H9 (cell line): ENCODE results near the gene KISS1. TPM values are rescaled to one million over a fixed set of nuclear protein-coding genes. Genes with fewer than 3 reads are reported as not detected.

Experiments used
- DNase-seq: peaks from one replicate; pipeline ENCODE4 v3.0.0-alpha.2; 2017
- H2AFZ ChIP-seq: one replicate; pipeline ENCODE4 v1.6.1; 2013; ENCODE audit warnings: mild to moderate bottlenecking, low read length, control low read depth, moderate library complexity
- H2AK5ac ChIP-seq: 2 replicates; pipeline ENCODE4 v1.6.1; 2013; ENCODE audit warnings: low read length, control low read depth, mixed read lengths; ENCODE audit not compliant: insufficient read length
- H2BK120ac ChIP-seq: one replicate; pipeline ENCODE4 v1.6.1; 2013; ENCODE audit warnings: low read depth, mild to moderate bottlenecking, low read length, control low read depth, inconsistent platforms; ENCODE audit not compliant: poor library complexity, severe bottlenecking
- H2BK12ac ChIP-seq: 2 replicates; pipeline ENCODE4 v1.6.1; 2013; ENCODE audit warnings: low read length, control low read depth, mixed read lengths, low read depth; ENCODE audit not compliant: insufficient read length
- H2BK15ac ChIP-seq: 2 replicates; pipeline ENCODE4 v1.6.1; 2013; ENCODE audit warnings: low read depth, low read length, control low read depth
- H2BK20ac ChIP-seq: one replicate; pipeline ENCODE4 v1.6.1; 2013; ENCODE audit warnings: low read depth, mild to moderate bottlenecking, low read length, control low read depth, inconsistent platforms; ENCODE audit not compliant: poor library complexity, severe bottlenecking
- H2BK5ac ChIP-seq: 2 replicates; pipeline ENCODE4 v1.6.1; 2013; ENCODE audit warnings: low read length, control low read depth, mixed read lengths; ENCODE audit not compliant: insufficient read length
- H3K14ac ChIP-seq: 2 replicates; pipeline ENCODE4 v1.6.1; 2013; ENCODE audit warnings: low read length, control low read depth; ENCODE audit not compliant: insufficient read depth
- H3K18ac ChIP-seq: 2 replicates; pipeline ENCODE4 v1.6.1; 2013; ENCODE audit warnings: low read depth, mild to moderate bottlenecking, mixed read lengths, low read length, control low read depth; ENCODE audit not compliant: insufficient read length
- H3K23ac ChIP-seq: 2 replicates; pipeline ENCODE4 v1.6.1; 2013; ENCODE audit warnings: low read length, control low read depth, mixed read lengths, low read depth; ENCODE audit not compliant: insufficient read length
- H3K23me2 ChIP-seq: 2 replicates; pipeline ENCODE4 v1.6.1; 2013; ENCODE audit warnings: low read depth, mild to moderate bottlenecking, mixed read lengths, low read length, control low read depth; ENCODE audit not compliant: insufficient read length, poor library complexity, severe bottlenecking
- H3K27ac ChIP-seq: 2 replicates; pipeline ENCODE4 v1.5.1; 2013; ENCODE audit warnings: low read length, control low read depth, mixed read lengths, low read depth; ENCODE audit not compliant: insufficient read length
- H3K27me3 ChIP-seq: 2 replicates; pipeline ENCODE4 v1.6.1; 2013; ENCODE audit warnings: low read length, control low read depth, inconsistent platforms; ENCODE audit not compliant: insufficient read depth
- H3K4ac ChIP-seq: 2 replicates; pipeline ENCODE4 v1.6.1; 2013; ENCODE audit warnings: low read depth, mild to moderate bottlenecking, control low read depth, inconsistent platforms, low read length, moderate library complexity
- H3K4me1 ChIP-seq: 2 replicates; pipeline ENCODE4 v1.6.1; 2013; ENCODE audit warnings: low read length, control low read depth, inconsistent platforms; ENCODE audit not compliant: insufficient read depth
- H3K4me2 ChIP-seq: 2 replicates; pipeline ENCODE4 v1.6.1; 2013; ENCODE audit warnings: low read length, control low read depth, mixed read lengths; ENCODE audit not compliant: insufficient read length, insufficient read depth
- H3K56ac ChIP-seq: 2 replicates; pipeline ENCODE4 v1.6.1; 2013; ENCODE audit warnings: low read depth, mild to moderate bottlenecking, mixed read lengths, low read length, control low read depth; ENCODE audit not compliant: insufficient read length
- H3K79me1 ChIP-seq: 2 replicates; pipeline ENCODE4 v1.6.1; 2013; ENCODE audit warnings: low read depth, mild to moderate bottlenecking, moderate library complexity, low read length, control low read depth, inconsistent platforms; ENCODE audit not compliant: insufficient read depth, poor library complexity, severe bottlenecking
- H3K79me2 ChIP-seq: 2 replicates; pipeline ENCODE4 v1.6.1; 2013; ENCODE audit warnings: low read length, control low read depth, inconsistent platforms; ENCODE audit not compliant: insufficient read depth
- H3K9ac ChIP-seq: 2 replicates; pipeline ENCODE4 v1.6.1; 2013; ENCODE audit warnings: low read length, control low read depth, mixed read lengths; ENCODE audit not compliant: insufficient read length; ENCODE audit errors: extremely low read depth
- H3K9me3 ChIP-seq: one replicate; pipeline ENCODE4 v1.6.1; 2013; ENCODE audit warnings: low read depth, low read length, inconsistent platforms; ENCODE audit not compliant: control insufficient read depth
- H3T11ph ChIP-seq: one replicate; pipeline ENCODE4 v1.6.1; 2013; ENCODE audit warnings: mild to moderate bottlenecking, low read length, control low read depth, inconsistent platforms
- H4K20me1 ChIP-seq: one replicate; pipeline ENCODE4 v1.6.1; 2013; ENCODE audit not compliant: control insufficient read depth, insufficient read length, insufficient read depth
- H4K5ac ChIP-seq: 2 replicates; pipeline ENCODE4 v1.6.1; 2013; ENCODE audit warnings: low read depth, mild to moderate bottlenecking, mixed read lengths, low read length, control low read depth; ENCODE audit not compliant: insufficient read length
- H4K8ac ChIP-seq: replicated peaks from 2 replicates; pipeline ENCODE4 v1.6.1; 2013; ENCODE audit warnings: low read length, control low read depth, mixed read lengths, low read depth; ENCODE audit not compliant: insufficient read length
- H4K91ac ChIP-seq: 2 replicates; pipeline ENCODE4 v1.6.1; 2013; ENCODE audit warnings: low read depth, mild to moderate bottlenecking, moderate library complexity, mixed read lengths, low read length, control low read depth; ENCODE audit not compliant: insufficient read length
- H3K27ac Mint-ChIP-seq, 3 experiments: 2 replicates in 2 of 3; 3 replicates in 1 of 3; pipeline ENCODE4 v1.8.0; 2020 to 2021; ENCODE audit warnings: mixed read lengths in 3 of 3, mild to moderate bottlenecking in 1 of 3, moderate library complexity in 1 of 3
- H3K27me3 Mint-ChIP-seq: 2 replicates; pipeline ENCODE4 v1.8.0; 2021; ENCODE audit warnings: low read depth, mild to moderate bottlenecking, moderate library complexity, mixed read lengths
- H3K36me3 Mint-ChIP-seq, 3 experiments: 2 replicates in 2 of 3; 3 replicates in 1 of 3; pipeline ENCODE4 v1.8.0; 2020 to 2021; ENCODE audit warnings: low read depth in 3 of 3, mixed read lengths in 3 of 3; ENCODE audit not compliant: insufficient read depth in 1 of 3
- H3K4me1 Mint-ChIP-seq, 2 experiments: 2 replicates each; pipeline ENCODE4 v1.8.0; 2020; ENCODE audit warnings: mixed read lengths in 2 of 2
- H3K4me3 Mint-ChIP-seq, 2 experiments: 2 replicates in 1 of 2; 3 replicates in 1 of 2; pipeline ENCODE4 v1.8.0; 2020 to 2021; ENCODE audit warnings: mild to moderate bottlenecking in 2 of 2, mixed read lengths in 2 of 2, moderate library complexity in 1 of 2
- H3K9me3 Mint-ChIP-seq, 2 experiments: 2 replicates in 1 of 2; 3 replicates in 1 of 2; pipeline ENCODE4 v1.8.0; 2020; ENCODE audit warnings: mild to moderate bottlenecking in 2 of 2, mixed read lengths in 2 of 2, moderate library complexity in 1 of 2
- WGBS: extraction: QIAGEN DNeasy Blood & Tissue Kit; methylation state at CpG from one replicate; pipeline ENCODE4 v1.1.7; 2013; ENCODE audit warnings: missing lambda C conversion rate, low lambda C conversion rate, mixed read lengths; ENCODE audit not compliant: insufficient read length; ENCODE audit errors: extremely low coverage; 5-methylcytosine and 5-hydroxymethylcytosine counted together
- total RNA-seq: library from RNA; stranded (reverse); gene quantifications from 2 replicates; pipeline ENCODE4 v1.2.1, GENCODE V29; 2021
- TF ChIP-seq, protein P1 (sequence below): fragments of 200-600 bp; sonication (generic); conservative IDR thresholded peaks from 3 replicates; pipeline ENCODE4 v1.8.0; 2021; ENCODE audit warnings: antibody characterized with exemption, mild to moderate bottlenecking

KISS1 gene
- total RNA-seq, 1 experiment from 2014 or later: 0.68 TPM

DNA sequence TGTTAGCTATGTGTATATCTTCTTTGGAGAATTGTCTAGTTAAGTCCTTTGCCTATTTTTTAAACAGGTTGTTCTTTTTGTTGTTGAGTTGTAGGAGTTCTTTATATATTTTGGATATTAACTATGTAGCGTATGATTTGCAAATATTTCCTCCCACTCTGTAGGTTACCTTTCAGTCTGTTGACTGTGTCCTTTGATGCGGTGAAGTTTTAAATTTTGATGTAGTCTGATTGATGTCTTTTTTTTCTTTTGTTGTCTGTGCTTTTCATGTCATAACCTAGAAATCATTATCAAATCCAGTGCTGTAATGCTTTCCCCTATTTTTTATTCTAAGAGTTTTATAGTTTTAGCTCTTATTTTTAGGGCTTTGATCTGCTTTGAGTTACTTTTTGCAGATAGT lies 8.7 kb upstream of the KISS1 start:
- no peak overlapping the region for H3K4ac ChIP-seq
- H2BK15ac ChIP-seq: no peak overlapping the region
- no peak overlapping the region for H3K27ac ChIP-seq
- Mint-ChIP-seq H3K27me3 (no peaks in the 10 kb centered on the region; the same call in 1 of the 2 replicates), H3K4me1 (peaks cover 24 to 28% of the 10 kb centered on the region in 2 experiments), H3K27ac (no peak overlapping the region), H3K9me3 (no peaks in the 10 kb centered on the region), H3K4me3 (no peak overlapping the region), H3K36me3 (no peaks in the 10 kb centered on the region)
- DNase-seq: no peak
- no peaks in the 10 kb centered on the region for H3K79me1 ChIP-seq
- no peak overlapping the region for H2BK5ac ChIP-seq
- H4K91ac ChIP-seq: no peak overlapping the region
- H3K23me2 ChIP-seq: no peaks in the 10 kb centered on the region
- no peak overlapping the region for H2AK5ac ChIP-seq
- H3K18ac ChIP-seq: no peak overlapping the region
- H3K23ac ChIP-seq: no peak overlapping the region
- H3K79me2 ChIP-seq: no peaks in the 10 kb centered on the region
- H4K5ac ChIP-seq: no peak overlapping the region
- TF ChIP-seq, protein P1, sequence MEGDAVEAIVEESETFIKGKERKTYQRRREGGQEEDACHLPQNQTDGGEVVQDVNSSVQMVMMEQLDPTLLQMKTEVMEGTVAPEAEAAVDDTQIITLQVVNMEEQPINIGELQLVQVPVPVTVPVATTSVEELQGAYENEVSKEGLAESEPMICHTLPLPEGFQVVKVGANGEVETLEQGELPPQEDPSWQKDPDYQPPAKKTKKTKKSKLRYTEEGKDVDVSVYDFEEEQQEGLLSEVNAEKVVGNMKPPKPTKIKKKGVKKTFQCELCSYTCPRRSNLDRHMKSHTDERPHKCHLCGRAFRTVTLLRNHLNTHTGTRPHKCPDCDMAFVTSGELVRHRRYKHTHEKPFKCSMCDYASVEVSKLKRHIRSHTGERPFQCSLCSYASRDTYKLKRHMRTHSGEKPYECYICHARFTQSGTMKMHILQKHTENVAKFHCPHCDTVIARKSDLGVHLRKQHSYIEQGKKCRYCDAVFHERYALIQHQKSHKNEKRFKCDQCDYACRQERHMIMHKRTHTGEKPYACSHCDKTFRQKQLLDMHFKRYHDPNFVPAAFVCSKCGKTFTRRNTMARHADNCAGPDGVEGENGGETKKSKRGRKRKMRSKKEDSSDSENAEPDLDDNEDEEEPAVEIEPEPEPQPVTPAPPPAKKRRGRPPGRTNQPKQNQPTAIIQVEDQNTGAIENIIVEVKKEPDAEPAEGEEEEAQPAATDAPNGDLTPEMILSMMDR: no peak
- H3K9me3 ChIP-seq: no peaks in the 10 kb centered on the region
- no peaks in the 10 kb centered on the region for H3K27me3 ChIP-seq
- no peak overlapping the region for H3K56ac ChIP-seq
- H3T11ph ChIP-seq: no peak overlapping the region
- H3K4me1 ChIP-seq: no peaks in the 10 kb centered on the region; the same call in 1 of the 2 replicates
- no peak overlapping the region for H4K8ac ChIP-seq
- no CpG with 5 or more reads among the region's 2 CpGs for WGBS
- no peak overlapping the region for H3K4me2 ChIP-seq
- H2BK120ac ChIP-seq: no peak overlapping the region
- no peak overlapping the region for H2AFZ ChIP-seq
- H4K20me1 ChIP-seq: no peaks in the 10 kb centered on the region
- no peak overlapping the region for H2BK12ac ChIP-seq
- H2BK20ac ChIP-seq: no peak overlapping the region
- no peak overlapping the region for H3K14ac ChIP-seq
- no peak overlapping the region for H3K9ac ChIP-seq
